ENCODE measurements around the gene SLC7A5.
"Not testable (repeated sequence)": the region's sequence is repeated elsewhere in the genome, so short reads cannot be mapped to it uniquely, and the experiment has no call there.

SLC7A5 gene

GRCh38 chr16:87880117-87880696 is 10.9 kb upstream of the SLC7A5 start:
- peaks cover 2% of the 10 kb centered on the region for H3K9me3 ChIP-seq (ENCODE audit: low read length)
- H3K27me3 ChIP-seq (ENCODE audit: insufficient read depth, low read length) = peaks cover 3% of the 10 kb centered on the region
- no peak overlapping the region for H3K4me3 ChIP-seq (ENCODE audit: low read length)
- no peaks in the 10 kb centered on the region for H3K36me3 ChIP-seq (ENCODE audit: insufficient read depth, low read length)
- H3K4me1 ChIP-seq (ENCODE audit: insufficient read depth, low read length) = peaks cover 5% of the 10 kb centered on the region
- H2AFZ ChIP-seq (ENCODE audit: low read depth, low read length) = no peak overlapping the region

GRCh38 chr16:87879411-87880013 is 10.2 kb upstream of the SLC7A5 start:
- not testable (repeated sequence) for H3K36me3 ChIP-seq (ENCODE audit: insufficient read depth, low read length); H3K4me3 ChIP-seq (ENCODE audit: low read length); H2AFZ ChIP-seq (ENCODE audit: low read depth, low read length); H3K27me3 ChIP-seq (ENCODE audit: insufficient read depth, low read length); H3K4me1 ChIP-seq (ENCODE audit: insufficient read depth, low read length); H3K9me3 ChIP-seq (ENCODE audit: low read length)

DNA sequence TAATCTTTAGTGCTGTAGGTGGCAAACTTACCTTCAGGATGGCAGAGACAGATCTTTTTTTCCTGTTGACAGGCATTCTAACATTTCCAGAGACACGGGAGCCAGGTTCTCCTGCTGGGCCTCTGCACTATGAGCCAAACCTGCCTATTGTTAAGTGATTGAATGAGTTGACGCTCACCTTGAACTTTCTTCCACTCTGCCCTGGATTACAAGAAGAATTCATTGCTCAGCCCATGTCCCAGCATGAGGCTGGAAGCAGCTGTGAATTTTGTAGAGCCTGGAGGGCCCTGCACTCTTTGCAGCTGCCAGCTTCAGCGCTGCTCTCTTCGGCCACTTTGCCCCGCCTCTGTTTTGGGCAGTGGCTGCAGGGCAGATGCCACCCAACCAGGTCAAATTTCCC is 9.4 kb upstream of the SLC7A5 start:
- Histone ChIP-seq H3K36me3 (ENCODE audit: insufficient read depth, low read length) (no peaks in the 10 kb centered on the region), H3K27me3 (ENCODE audit: insufficient read depth, low read length) (peaks cover 10% of the 10 kb centered on the region)

DNA sequence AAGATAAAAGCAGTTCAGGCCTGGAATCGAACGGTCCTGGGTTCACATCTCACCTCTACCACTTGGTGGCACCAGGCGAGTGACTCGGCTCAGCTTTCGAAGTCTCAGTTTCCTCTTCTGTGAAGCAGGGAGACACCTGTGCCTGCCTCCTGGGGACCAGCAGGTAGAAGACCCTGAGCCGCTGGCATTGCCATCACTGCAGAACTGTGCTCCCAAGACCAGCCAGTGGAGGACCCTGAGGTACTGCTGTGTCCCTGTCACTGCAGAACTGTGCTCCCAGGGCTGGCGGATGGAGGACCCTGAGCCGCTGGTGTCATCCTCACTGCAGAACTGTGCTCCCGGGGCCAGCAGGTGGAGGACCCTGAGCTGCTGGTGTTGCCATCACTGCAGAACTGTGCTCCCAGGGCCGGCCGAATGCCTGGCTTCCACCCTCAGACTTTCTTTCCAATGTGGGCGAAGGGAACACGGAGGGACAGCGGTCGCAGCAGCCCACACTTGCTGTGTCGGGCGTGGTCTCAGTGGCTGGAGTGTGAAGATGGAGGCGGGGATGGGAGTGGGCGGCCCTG is 8.7 kb upstream of the SLC7A5 start:
- Histone ChIP-seq H3K36me3 (ENCODE audit: insufficient read depth, low read length) (no peaks in the 10 kb centered on the region), H2AFZ (ENCODE audit: low read depth, low read length) (no peak overlapping the region), H3K4me3 (ENCODE audit: low read length) (no peak overlapping the region)

More for the DNA sequence above, 9.4 kb upstream of the SLC7A5 start:
- peaks cover 2% of the 10 kb centered on the region for H3K9me3 ChIP-seq (ENCODE audit: low read length)
- no peak overlapping the region for H3K4me3 ChIP-seq (ENCODE audit: low read length)
- peaks cover 5% of the 10 kb centered on the region for H3K4me1 ChIP-seq (ENCODE audit: insufficient read depth, low read length)
- H2AFZ ChIP-seq (ENCODE audit: low read depth, low read length) = no peak overlapping the region

GRCh38 chr16:87874639-87875427 is 5.5 kb upstream of the SLC7A5 start:
- no peak overlapping the region for H2AFZ ChIP-seq (ENCODE audit: low read depth, low read length)
- H3K27me3 ChIP-seq (ENCODE audit: insufficient read depth, low read length) = peaks cover 7% of the 10 kb centered on the region
- H3K4me3 ChIP-seq (ENCODE audit: low read length) = no peak overlapping the region
- H3K36me3 ChIP-seq (ENCODE audit: insufficient read depth, low read length) = no peaks in the 10 kb centered on the region
- H3K9me3 ChIP-seq (ENCODE audit: low read length) = peaks cover 2% of the 10 kb centered on the region
- peaks cover 13% of the 10 kb centered on the region for H3K4me1 ChIP-seq (ENCODE audit: insufficient read depth, low read length)

More for the DNA sequence above, 8.7 kb upstream of the SLC7A5 start:
- peaks cover 5% of the 10 kb centered on the region for H3K4me1 ChIP-seq (ENCODE audit: insufficient read depth, low read length)
- H3K9me3 ChIP-seq (ENCODE audit: low read length) = peaks cover 2% of the 10 kb centered on the region
- peaks cover 10% of the 10 kb centered on the region for H3K27me3 ChIP-seq (ENCODE audit: insufficient read depth, low read length)

DNA sequence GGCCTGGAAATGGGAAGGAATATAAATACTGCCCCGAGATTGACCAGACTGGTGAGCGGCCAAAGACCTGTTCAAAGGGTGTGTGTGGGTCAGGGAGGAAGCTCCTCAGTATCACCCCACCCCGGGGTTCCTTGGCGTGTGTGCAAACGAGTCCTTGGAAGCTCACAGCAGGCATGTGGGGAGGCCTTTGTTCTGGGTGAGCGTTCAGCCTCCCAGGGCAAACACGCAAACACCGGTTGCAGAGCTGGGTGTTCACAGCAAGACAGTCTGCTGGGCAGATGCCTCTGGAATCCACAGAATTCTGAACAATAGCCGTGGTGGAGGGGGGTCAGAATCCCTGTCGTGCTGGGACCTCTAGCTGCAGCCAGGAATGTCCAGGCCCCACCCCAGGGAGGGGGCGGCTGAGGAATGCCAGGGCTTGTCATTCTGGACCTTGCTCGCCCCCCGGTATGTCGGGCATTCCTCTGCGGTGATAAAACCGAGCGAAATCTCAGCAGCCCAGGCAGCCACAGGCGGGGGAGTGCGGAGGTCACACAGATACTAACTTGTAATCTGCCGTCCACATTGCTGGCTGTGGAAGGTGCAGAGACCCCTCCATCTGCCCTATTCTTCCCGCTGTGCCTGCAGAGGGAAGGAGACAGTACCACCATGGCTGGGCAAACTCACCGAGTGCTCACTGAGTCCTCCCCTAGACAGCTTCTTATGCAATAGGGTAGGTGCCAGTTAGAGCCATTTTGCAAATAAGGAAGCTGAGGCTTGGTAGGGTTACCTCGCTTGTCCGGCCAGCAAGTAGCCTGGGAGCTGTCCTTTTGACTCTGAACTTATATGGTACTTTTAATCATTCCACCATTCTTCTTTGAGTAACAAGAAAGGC is 1.3 kb upstream of the SLC7A5 start:
- H3K4me3 ChIP-seq (ENCODE audit: low read length); H3K9me3 ChIP-seq (ENCODE audit: low read length); H2AFZ ChIP-seq (ENCODE audit: low read depth, low read length); H3K27me3 ChIP-seq (ENCODE audit: insufficient read depth, low read length); H3K36me3 ChIP-seq (ENCODE audit: insufficient read depth, low read length): not testable (repeated sequence)
- H3K4me1 ChIP-seq (ENCODE audit: insufficient read depth, low read length) = peaks cover 19% of the 10 kb centered on the region

GRCh38 chr16:87869879-87870417 is 641 bp upstream of the SLC7A5 start:
- H3K4me1 ChIP-seq (ENCODE audit: insufficient read depth, low read length) = peaks cover 19% of the 10 kb centered on the region
- not testable (repeated sequence) for H3K9me3 ChIP-seq (ENCODE audit: low read length); H2AFZ ChIP-seq (ENCODE audit: low read depth, low read length); H3K4me3 ChIP-seq (ENCODE audit: low read length); H3K27me3 ChIP-seq (ENCODE audit: insufficient read depth, low read length); H3K36me3 ChIP-seq (ENCODE audit: insufficient read depth, low read length)

DNA sequence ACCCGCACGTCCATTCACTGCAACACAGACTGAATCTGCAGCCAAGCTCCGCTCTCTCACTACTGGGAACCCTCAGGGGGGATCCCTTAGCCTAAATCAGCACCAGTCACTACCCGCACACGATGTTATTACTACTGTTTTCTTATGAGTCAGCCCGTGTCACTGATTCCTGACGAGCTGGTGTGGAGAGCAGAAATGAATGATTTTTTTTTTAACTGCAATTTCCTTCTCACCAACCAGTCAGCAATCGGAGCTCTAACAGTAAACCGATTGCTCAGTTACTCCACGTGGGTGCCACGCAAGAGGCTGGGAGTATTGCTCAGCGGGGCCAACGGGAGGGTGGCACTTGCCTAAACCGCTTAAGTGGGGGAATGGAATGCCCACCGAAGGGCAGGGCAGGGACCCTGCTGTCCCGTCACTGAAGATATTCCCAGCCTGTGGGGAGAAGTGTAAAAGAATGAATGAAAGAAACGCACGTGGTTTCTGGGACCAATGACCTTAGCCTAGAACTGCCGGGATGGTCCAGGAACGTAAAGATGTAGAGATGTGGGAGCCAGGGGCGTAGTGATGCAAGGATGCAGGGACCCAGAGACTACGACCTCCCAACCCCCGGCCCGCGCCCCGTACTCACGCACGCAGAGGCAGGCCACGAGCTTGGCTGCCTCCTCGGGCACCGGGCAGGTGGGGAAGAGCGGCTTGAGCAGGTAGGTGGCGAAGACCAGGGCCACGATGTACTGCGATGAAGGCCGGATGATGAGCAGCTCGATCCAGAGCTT is 865 bp downstream of the SLC7A5 start:
- H2AFZ ChIP-seq (ENCODE audit: low read depth, low read length) = peak overlapping the region; percentile 27
- H3K27me3 ChIP-seq (ENCODE audit: insufficient read depth, low read length); H3K36me3 ChIP-seq (ENCODE audit: insufficient read depth, low read length); H3K9me3 ChIP-seq (ENCODE audit: low read length): not testable (repeated sequence)
- peaks cover 22% of the 10 kb centered on the region for H3K4me1 ChIP-seq (ENCODE audit: insufficient read depth, low read length)
- peak overlapping the region; percentile 49 for H3K4me3 ChIP-seq (ENCODE audit: low read length)

DNA sequence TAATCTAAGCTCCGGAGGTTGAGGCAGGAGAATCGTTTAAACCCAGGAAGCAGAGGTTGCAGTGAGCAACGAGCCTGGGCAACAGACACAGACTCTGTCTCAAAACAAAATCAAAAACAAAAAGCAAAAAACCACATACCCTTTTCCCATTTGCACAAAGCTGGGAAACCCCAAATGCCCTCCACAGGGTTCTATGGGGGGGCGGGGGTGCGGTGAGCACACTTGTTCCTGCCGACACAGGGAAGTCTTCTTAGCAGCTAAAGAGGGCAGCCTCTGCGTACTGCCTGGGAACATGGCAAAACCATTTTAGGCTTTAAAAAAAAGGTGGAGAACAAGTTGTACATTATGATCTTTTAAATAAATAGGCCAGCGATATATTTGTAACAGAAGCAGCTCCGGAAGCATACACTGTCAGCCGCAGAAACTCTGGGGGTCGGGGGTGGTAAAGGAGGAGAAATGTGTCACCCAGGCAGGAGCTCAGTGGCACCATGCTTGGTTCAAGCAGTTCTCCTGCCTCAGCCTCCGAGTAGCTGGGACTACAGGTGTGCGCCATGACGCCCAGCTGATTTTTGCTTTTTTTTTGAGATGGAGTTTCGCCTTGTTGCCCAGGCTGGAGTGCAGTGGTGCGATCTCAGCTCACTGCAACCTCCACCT is 3.3 kb downstream of the SLC7A5 start:
- peaks cover 19% of the 10 kb centered on the region for H3K4me1 ChIP-seq (ENCODE audit: insufficient read depth, low read length)
- not testable (repeated sequence) for H3K9me3 ChIP-seq (ENCODE audit: low read length); H3K4me3 ChIP-seq (ENCODE audit: low read length); H3K36me3 ChIP-seq (ENCODE audit: insufficient read depth, low read length); H3K27me3 ChIP-seq (ENCODE audit: insufficient read depth, low read length); H2AFZ ChIP-seq (ENCODE audit: low read depth, low read length)

- Histone ChIP-seq H3K4me1 (ENCODE audit: insufficient read depth, low read length) (peaks cover 24% of the 10 kb centered on the region), H3K4me3 (ENCODE audit: low read length) (no peak overlapping the region), H3K9me3 (ENCODE audit: low read length) (no peaks in the 10 kb centered on the region), H2AFZ (ENCODE audit: low read depth, low read length) (no peak overlapping the region), H3K27me3 (ENCODE audit: insufficient read depth, low read length) (no peaks in the 10 kb centered on the region), H3K36me3 (ENCODE audit: insufficient read depth, low read length) (no peaks in the 10 kb centered on the region)
These were observed 4.8 kb downstream of the SLC7A5 start for GRCh38 chr16:87864331-87864989.

DNA sequence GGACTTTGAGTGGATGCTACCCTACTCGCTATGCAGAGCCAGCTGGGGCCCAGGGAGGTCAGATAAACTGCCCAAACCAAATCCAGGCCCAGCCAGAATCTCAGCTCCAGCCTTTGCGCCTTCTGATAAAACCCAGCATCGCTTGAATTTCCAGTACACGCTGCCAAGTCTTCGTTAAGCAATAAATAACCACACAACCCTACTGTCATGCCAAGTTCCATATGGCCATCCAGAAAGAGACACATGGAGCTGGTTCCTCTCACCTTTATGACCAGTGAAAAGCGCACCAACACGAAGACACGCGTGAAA is 6.0 kb downstream of the SLC7A5 start:
- not testable (repeated sequence) for H3K4me3 ChIP-seq (ENCODE audit: low read length); H3K27me3 ChIP-seq (ENCODE audit: insufficient read depth, low read length); H3K36me3 ChIP-seq (ENCODE audit: insufficient read depth, low read length); H3K9me3 ChIP-seq (ENCODE audit: low read length); H2AFZ ChIP-seq (ENCODE audit: low read depth, low read length)
- peaks cover 21% of the 10 kb centered on the region for H3K4me1 ChIP-seq (ENCODE audit: insufficient read depth, low read length)
